Vagina (tissue), 2 donors: Measurements from ENCODE around the gene CHL1. TPM values are rescaled to one million over a fixed set of nuclear protein-coding genes. Genes with fewer than 3 reads are reported as not detected.

ENCODE experiments used
- DNase-seq, 2 donors: peaks; one replicate each; pipeline ENCODE4 v3.0.0-alpha.2; 2017; ENCODE audit errors: extremely low spot score in 2 of 2
- H3K27ac ChIP-seq: fragments of 200-600 bp; sonication (generic); one replicate; pipeline ENCODE4 v1.5.1; 2019
- H3K27me3 ChIP-seq: fragments of 200-600 bp; sonication (generic); one replicate; pipeline ENCODE4 v1.5.1; 2019
- H3K36me3 ChIP-seq, 2 donors: fragments of 200-600 bp; sonication (generic); one replicate each; pipeline ENCODE4 v1.5.1; 2017 to 2019
- H3K4me1 ChIP-seq: fragments of 200-600 bp; sonication (generic); one replicate; pipeline ENCODE4 v1.5.1; 2019
- H3K4me3 ChIP-seq, 2 donors: fragments of 200-600 bp; sonication (generic); 1 replicate in 1 of 2; 2 replicates in 1 of 2; pipeline ENCODE4 v1.5.1; 2016 to 2019
- H3K9me3 ChIP-seq: fragments of 200-600 bp; sonication (generic); one replicate; pipeline ENCODE4 v1.5.1; 2019
- CTCF ChIP-seq, 3 experiments: fragments of 450-650 bp in 2 of 3; fragments of 200-600 bp in 1 of 3; sonication (generic) in 1 of 3; IDR thresholded peaks; one replicate each; pipeline ENCODE4 v1.5.1; 2017 to 2019; ENCODE audit warnings: antibody characterized with exemption in 3 of 3, mild to moderate bottlenecking in 2 of 3, moderate library complexity in 2 of 3
- POLR2A ChIP-seq, 2 donors: fragments of 450-650 bp; IDR thresholded peaks; one replicate each; pipeline ENCODE4 v1.6.1; 2017; ENCODE audit warnings: antibody characterized with exemption in 2 of 2, mild to moderate bottlenecking in 2 of 2, moderate library complexity in 2 of 2
- POLR2AphosphoS5 ChIP-seq, 2 donors: sonication (generic); formaldehyde crosslinking; IDR thresholded peaks; one replicate each; pipeline ENCODE4 v1.9.0; 2017; ENCODE audit warnings: antibody characterized with exemption in 2 of 2, mild to moderate bottlenecking in 2 of 2, low read depth in 1 of 2; ENCODE audit not compliant: insufficient read depth in 1 of 2
- intact Hi-C: fragments of 100-400 bp; cut with DNase I; formaldehyde crosslinking; loops from one replicate; pipeline ENCODE4 v1.15.1; 2023
- total RNA-seq: library from RNA; depleted of rRNA; stranded (reverse); fragments of >200 nt; gene quantifications from one replicate; pipeline ENCODE4 v1.2.3, GENCODE V29; 2016

Gene CHL1
- total RNA-seq, 1 donor from 2014 or later, result 25.8 TPM

GRCh38 chr3:414063-414462 lies 217.5 kb downstream of the CHL1 start:
- TF ChIP-seq POLR2AphosphoS5 (IDR thresholded peaks at IDR 0.05; ENCODE audit: insufficient read depth in 1 of 2, low read depth in 1 of 2), result no peak
- Histone ChIP-seq H3K9me3 (no peaks in the 10 kb centered on the region), H3K4me3 (no peak overlapping the region), H3K27ac (no peak overlapping the region), H3K36me3 (no peaks in the 10 kb centered on the region), H3K27me3 (no peaks in the 10 kb centered on the region), H3K4me1 (no peaks in the 10 kb centered on the region)
- intact Hi-C loops, result no loop called here
- DNase-seq, result no peak

- intact Hi-C loops, result no loop called here
- TF ChIP-seq CTCF (IDR thresholded peaks at IDR 0.05), result no peak
- TF ChIP-seq POLR2A (IDR thresholded peaks at IDR 0.05), result no peak
- TF ChIP-seq POLR2AphosphoS5 (IDR thresholded peaks at IDR 0.05; ENCODE audit: insufficient read depth in 1 of 2, low read depth in 1 of 2), result no peak
Observed at GRCh38 chr3:418239-418929, 221.8 kb downstream of the CHL1 start.

GRCh38 chr3:420584-420983 lies 224.0 kb downstream of the CHL1 start:
- Histone ChIP-seq H3K9me3 (no peaks in the 10 kb centered on the region), H3K27me3 (no peaks in the 10 kb centered on the region), H3K27ac (no peak overlapping the region), H3K4me1 (no peaks in the 10 kb centered on the region), H3K4me3 (no peak overlapping the region), H3K36me3 (no peaks in the 10 kb centered on the region)
- no peak for DNase-seq
- TF ChIP-seq CTCF (IDR thresholded peaks at IDR 0.05) (no peak), POLR2AphosphoS5 (IDR thresholded peaks at IDR 0.05; ENCODE audit: insufficient read depth in 1 of 2, low read depth in 1 of 2) (no peak), POLR2A (IDR thresholded peaks at IDR 0.05) (no peak)
- intact Hi-C loops, result no loop called here

More at GRCh38 chr3:418239-418929, 221.8 kb downstream of the CHL1 start:
- Histone ChIP-seq H3K9me3 (no peaks in the 10 kb centered on the region), H3K4me1 (no peaks in the 10 kb centered on the region), H3K36me3 (no peaks in the 10 kb centered on the region), H3K27me3 (no peaks in the 10 kb centered on the region), H3K4me3 (no peak overlapping the region), H3K27ac (no peak overlapping the region)
- DNase-seq, result no peak

- Histone ChIP-seq H3K4me3 (no peak overlapping the region), H3K36me3 (no peaks in the 10 kb centered on the region), H3K9me3 (no peaks in the 10 kb centered on the region), H3K27ac (no peak overlapping the region), H3K4me1 (no peaks in the 10 kb centered on the region), H3K27me3 (no peaks in the 10 kb centered on the region)
- DNase-seq, result no peak
- TF ChIP-seq POLR2AphosphoS5 (IDR thresholded peaks at IDR 0.05; ENCODE audit: insufficient read depth in 1 of 2, low read depth in 1 of 2) (no peak), CTCF (IDR thresholded peaks at IDR 0.05) (no peak), POLR2A (IDR thresholded peaks at IDR 0.05) (no peak)
- intact Hi-C loops, result no loop called here
Observed at GRCh38 chr3:425079-425478, 228.5 kb downstream of the CHL1 start.

DNA sequence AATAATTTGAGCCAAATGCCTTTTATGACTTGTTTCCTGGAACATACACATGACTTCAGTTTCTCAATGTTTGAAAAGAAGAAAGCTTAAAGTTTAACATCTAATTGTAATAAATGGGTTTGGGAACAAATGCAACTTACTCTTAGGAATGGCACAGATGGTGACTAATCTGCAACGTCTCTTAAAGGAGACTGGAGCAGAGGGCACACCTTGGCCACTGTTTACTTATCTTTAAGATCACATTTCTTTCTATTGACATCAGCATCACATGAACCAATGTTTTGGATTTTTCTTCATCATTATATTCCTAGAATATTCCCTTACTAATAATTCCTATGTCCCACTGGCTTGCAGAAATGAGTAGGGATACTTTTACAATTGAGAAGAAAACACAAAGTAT lies 229.5 kb downstream of the CHL1 start:
- Histone ChIP-seq H3K4me3 (no peak overlapping the region), H3K27ac (no peak overlapping the region), H3K9me3 (no peaks in the 10 kb centered on the region), H3K27me3 (no peaks in the 10 kb centered on the region), H3K4me1 (no peaks in the 10 kb centered on the region), H3K36me3 (no peaks in the 10 kb centered on the region)
- TF ChIP-seq CTCF (IDR thresholded peaks at IDR 0.05) (no peak), POLR2AphosphoS5 (IDR thresholded peaks at IDR 0.05; ENCODE audit: insufficient read depth in 1 of 2, low read depth in 1 of 2) (no peak)
- no peak for DNase-seq
- intact Hi-C loops, result no loop called here
